HepG2 (cell line): Measurements from ENCODE around the gene SPTSSA. TPM values are rescaled to one million over a fixed set of nuclear protein-coding genes. Genes with fewer than 3 reads are reported as not detected.

ENCODE experiments used
- ATAC-seq: fragments of 200-7000 bp; cut with Tn5 transposase; 3 replicates; pipeline ENCODE4 v1.9.1; 2020; ENCODE audit warnings: mild to moderate bottlenecking, moderate library complexity
- BruUV-seq: library from RNA; stranded (reverse); fragments of 400-500 nt; replicated peaks from 2 replicates; lab custom pipeline; 2021; lab: Mats Ljungman, UMichigan
- CTCF ChIA-PET: fragments of 300-600 bp; formaldehyde crosslinking; extraction: SDS; loops from one replicate; lab custom pipeline; 2021; ENCODE audit warnings: low total read pairs, inconsistent platforms, low intra/inter-chr PET ratio; lab: Yijun Ruan, JAX
- POLR2A ChIA-PET: fragments of 350-600 bp; sonication (Branson Sonifier 250); formaldehyde crosslinking; loops from one replicate; lab custom pipeline; 2020; ENCODE audit warnings: antibody characterized with exemption, inconsistent platforms; lab: Yijun Ruan, JAX
- DNase-seq: peaks from one replicate; pipeline ENCODE4 v3.0.0-alpha.2; 2015; ENCODE audit warnings: low spot score
- FAIRE-seq: peaks from 3 replicates; lab custom pipeline; 2011; peaks lifted over from hg19 to GRCh38; lab: Jason Lieb, UNC
- H2AFZ ChIP-seq: one replicate; pipeline ENCODE4 v1.6.1; 2011; ENCODE audit warnings: low read length, inconsistent platforms
- H3K27ac ChIP-seq: fragments of 300-600 bp; 3 replicates; pipeline ENCODE4 v1.8.0; 2011; ENCODE audit warnings: mixed run types, mild to moderate bottlenecking, mixed read lengths, low read length, inconsistent platforms; ENCODE audit not compliant: insufficient read depth; ENCODE audit errors: extremely low read length
- H3K27me3 ChIP-seq, 2 experiments: fragments of 200-600 bp in 1 of 2; 2 replicates in 1 of 2; 3 replicates in 1 of 2; pipeline versions ENCODE4 v1.6.0 to v1.8.0; 2011; ENCODE audit warnings: low read length in 2 of 2, mild to moderate bottlenecking in 2 of 2, moderate library complexity in 2 of 2, inconsistent platforms in 1 of 2; ENCODE audit not compliant: insufficient read depth in 2 of 2, control insufficient read depth in 1 of 2
- H3K36me3 ChIP-seq, 2 experiments: fragments of 200-600 bp in 1 of 2; replicated peaks in 1 of 2; 2 replicates in 1 of 2; 3 replicates in 1 of 2; pipeline versions ENCODE4 v1.5.1 to v1.8.0; 2011; ENCODE audit warnings: low read length in 2 of 2, inconsistent platforms in 1 of 2; ENCODE audit not compliant: insufficient read depth in 2 of 2, control insufficient read depth in 1 of 2
- H3K4me1 ChIP-seq: 2 replicates; pipeline ENCODE4 v1.5.1; 2012; ENCODE audit warnings: low read length, inconsistent platforms; ENCODE audit not compliant: insufficient read depth
- H3K4me2 ChIP-seq: 2 replicates; pipeline ENCODE4 v1.6.0; 2011; ENCODE audit warnings: low read depth, low read length, inconsistent platforms
- H3K4me3 ChIP-seq, 3 experiments: fragments of 200-600 bp in 1 of 3; sonication (generic), shearing (Covaris generic) in 1 of 3; replicated peaks in 1 of 3; 2 replicates each; pipeline ENCODE4 v1.5.1; 2011 to 2016; ENCODE audit warnings: low read length in 3 of 3, inconsistent platforms in 2 of 3, low read depth in 2 of 3, mild to moderate bottlenecking in 2 of 3, control low read depth in 1 of 3, mixed read lengths in 1 of 3; ENCODE audit not compliant: insufficient read depth in 1 of 3
- H3K79me2 ChIP-seq: one replicate; pipeline ENCODE4 v1.6.1; 2011; ENCODE audit warnings: low read length, inconsistent platforms; ENCODE audit not compliant: insufficient read depth
- H3K9ac ChIP-seq: 2 replicates; pipeline ENCODE4 v1.6.0; 2011; ENCODE audit warnings: mild to moderate bottlenecking, low read depth, low read length, inconsistent platforms; ENCODE audit not compliant: insufficient read depth
- H3K9me3 ChIP-seq: 2 replicates; pipeline ENCODE4 v1.5.1; 2012; ENCODE audit warnings: mild to moderate bottlenecking, low read length
- H4K20me1 ChIP-seq: 2 replicates; pipeline ENCODE4 v1.6.0; 2011; ENCODE audit warnings: inconsistent platforms, mild to moderate bottlenecking, low read length, moderate library complexity; ENCODE audit not compliant: insufficient read depth
- MAFF ChIP-seq: IDR thresholded peaks from 2 replicates; pipeline ENCODE4 v1.6.1; 2011; ENCODE audit warnings: low read depth, low read length, improper control_type of control experiment
- MXD1 ChIP-seq: sonication (generic); formaldehyde crosslinking; IDR thresholded peaks from 2 replicates; pipeline ENCODE4 v1.4.0; 2020; ENCODE audit warnings: mild to moderate bottlenecking, missing genetic modification reagents
- NKX3-1 ChIP-seq: sonication (generic); formaldehyde crosslinking; IDR thresholded peaks from 2 replicates; pipeline ENCODE4 v1.5.0; 2020; ENCODE audit warnings: missing genetic modification reagents
- TCF12 ChIP-seq, 2 experiments: fragments of 450-650 bp in 1 of 2; sonication (generic) in 1 of 2; formaldehyde crosslinking in 1 of 2; IDR thresholded peaks; 2 replicates each; pipeline versions ENCODE4 v1.6.1 to v1.8.0; 2017 to 2022; ENCODE audit warnings: antibody characterized with exemption in 1 of 2, mild to moderate bottlenecking in 1 of 2, missing genetic modification reagents in 1 of 2, moderate library complexity in 1 of 2
- TFE3 ChIP-seq: IDR thresholded peaks from 2 replicates; pipeline ENCODE4 v1.6.1; 2016
- ZSCAN25 ChIP-seq: sonication (generic); formaldehyde crosslinking; IDR thresholded peaks from 2 replicates; pipeline ENCODE4 v1.8.0; 2022; ENCODE audit warnings: mild to moderate bottlenecking, missing genetic modification reagents
- WGBS: methylation state at CpG from one replicate; pipeline ENCODE4 v1.1.6; 2017; ENCODE audit warnings: low lambda C conversion rate; 5-methylcytosine and 5-hydroxymethylcytosine counted together
- in situ Hi-C: cut with HindIII; loops from 2 replicates; pipeline ENCODE4 v1.10.0; 2017; ENCODE audit warnings: low pct_unique_long_range_greater_than_20kb; ENCODE audit not compliant: extremely low pct_ligation_motif_present
- intact Hi-C: fragments of 100-400 bp; cut with micrococcal nuclease; formaldehyde crosslinking; loops from one replicate; pipeline ENCODE4 v1.10.0; 2022; ENCODE audit not compliant: unreplicated experiment
- polyA plus RNA-seq, 8 experiments: library from polyadenylated mRNA; depleted of rRNA in 3 of 8; stranded (reverse) in 7 of 8; unstranded in 1 of 8; fragments of >200 nt; fragmentation: Illumina TruSeq in 4 of 8; extraction: Trizol in 4 of 8; gene quantifications; 2 replicates each; pipeline versions ENCODE4 v1.2.1 to v1.2.3, GENCODE V29; 2011 to 2016; ENCODE audit warnings: low read depth in 4 of 8, missing spikeins in 1 of 8, mixed read lengths in 1 of 8; ENCODE audit not compliant: insufficient read depth in 1 of 8
- total RNA-seq, 5 experiments: library from RNA; depleted of rRNA; stranded (reverse); fragments of >200 nt; fragmentation: Illumina TruSeq; extraction: Trizol; gene quantifications; 2 replicates each; pipeline ENCODE4 v1.2.3, GENCODE V29; 2016; ENCODE audit warnings: low read depth in 1 of 5
- TF ChIP-seq, protein P1 (sequence below): sonication (generic); formaldehyde crosslinking; IDR thresholded peaks from 2 replicates; pipeline ENCODE4 v1.4.0; 2020; ENCODE audit warnings: missing genetic modification reagents, borderline replicate concordance
- TF ChIP-seq, protein P2 (sequence below), 2 experiments: sonication (generic) in 1 of 2; formaldehyde crosslinking in 1 of 2; IDR thresholded peaks; 2 replicates each; pipeline versions ENCODE4 v1.6.1 to v1.9.0; 2014 to 2022; ENCODE audit warnings: antibody characterized with exemption in 1 of 2, borderline replicate concordance in 1 of 2, inconsistent platforms in 1 of 2, low read depth in 1 of 2, missing genetic modification reagents in 1 of 2

Gene SPTSSA
- total and polyA plus RNA-seq, 2 of the 13 experiments (the other 11 are each of a cell fraction or from before 2014, with no cell fraction given): 19.1 to 86.1 TPM

GRCh38 chr14:34466691-34467090 is 4.7 kb upstream of the SPTSSA start (continued):
- TF ChIP-seq TFE3: no peak

- H3K4me1 ChIP-seq: peaks cover 75% of the 10 kb centered on the region
- peak overlapping the region; percentile 55 for H3K4me2 ChIP-seq
- DNase-seq (peak; percentile 54), ATAC-seq (no peak), FAIRE-seq (no peak)
- H3K4me3 ChIP-seq: peak overlapping the region in 1 of 3 experiments; percentile 0; a peak in 1 of 6 replicates
- H3K27ac ChIP-seq: no peak overlapping the region
- H4K20me1 ChIP-seq: peaks cover 13% of the 10 kb centered on the region
- peaks cover 14% of the 10 kb centered on the region for H3K79me2 ChIP-seq
- in situ Hi-C loops: loop anchor here (25.0 kb wide), 1 partner anchor 428 kb away; no protein-coding TSS in a partner anchor
- CTCF ChIA-PET: no interaction called here
- no TSS peak for BruUV-seq
- no peaks in the 10 kb centered on the region for H3K9me3 ChIP-seq
- intact Hi-C loops: loop anchor here (10.0 kb wide), 2 partner anchors 440 to 520 kb away; partner anchors contain the start of gene SRP54
- H3K27me3 ChIP-seq: no peaks in the 10 kb centered on the region; a peak in 1 of 5 replicates
- 38% methylated on average over 2 of the region's 2 CpGs for WGBS
- POLR2A ChIA-PET: interaction anchor here (1.2 to 2.5 kb wide), 5 partner anchors 14 to 133 kb away, joined by 3 to 14 read pairs (median 6); no protein-coding TSS in a partner anchor
- H3K36me3 ChIP-seq: no peaks in the 10 kb centered on the region
- H3K9ac ChIP-seq: no peak overlapping the region; the same call in 1 of the 2 replicates
- peak overlapping the region; percentile 43 for H2AFZ ChIP-seq
- TF ChIP-seq TCF12 (IDR thresholded peaks at IDR 0.05) (no peak), TCF12 (CRISPR knock-in tag; IDR thresholded peaks at IDR 0.05) (no peak), ZSCAN25 (CRISPR knock-in tag) (no peak), MXD1 (CRISPR knock-in tag) (no peak), NKX3-1 (CRISPR knock-in tag) (no peak), MAFF (peak; percentile 100)
- TF ChIP-seq, protein P1, sequence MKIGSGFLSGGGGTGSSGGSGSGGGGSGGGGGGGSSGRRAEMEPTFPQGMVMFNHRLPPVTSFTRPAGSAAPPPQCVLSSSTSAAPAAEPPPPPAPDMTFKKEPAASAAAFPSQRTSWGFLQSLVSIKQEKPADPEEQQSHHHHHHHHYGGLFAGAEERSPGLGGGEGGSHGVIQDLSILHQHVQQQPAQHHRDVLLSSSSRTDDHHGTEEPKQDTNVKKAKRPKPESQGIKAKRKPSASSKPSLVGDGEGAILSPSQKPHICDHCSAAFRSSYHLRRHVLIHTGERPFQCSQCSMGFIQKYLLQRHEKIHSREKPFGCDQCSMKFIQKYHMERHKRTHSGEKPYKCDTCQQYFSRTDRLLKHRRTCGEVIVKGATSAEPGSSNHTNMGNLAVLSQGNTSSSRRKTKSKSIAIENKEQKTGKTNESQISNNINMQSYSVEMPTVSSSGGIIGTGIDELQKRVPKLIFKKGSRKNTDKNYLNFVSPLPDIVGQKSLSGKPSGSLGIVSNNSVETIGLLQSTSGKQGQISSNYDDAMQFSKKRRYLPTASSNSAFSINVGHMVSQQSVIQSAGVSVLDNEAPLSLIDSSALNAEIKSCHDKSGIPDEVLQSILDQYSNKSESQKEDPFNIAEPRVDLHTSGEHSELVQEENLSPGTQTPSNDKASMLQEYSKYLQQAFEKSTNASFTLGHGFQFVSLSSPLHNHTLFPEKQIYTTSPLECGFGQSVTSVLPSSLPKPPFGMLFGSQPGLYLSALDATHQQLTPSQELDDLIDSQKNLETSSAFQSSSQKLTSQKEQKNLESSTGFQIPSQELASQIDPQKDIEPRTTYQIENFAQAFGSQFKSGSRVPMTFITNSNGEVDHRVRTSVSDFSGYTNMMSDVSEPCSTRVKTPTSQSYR (CRISPR knock-in tag): 0 out of 2 replicates have a peak, but pooled peaks have one; percentile 2
- TF ChIP-seq, protein P2, sequence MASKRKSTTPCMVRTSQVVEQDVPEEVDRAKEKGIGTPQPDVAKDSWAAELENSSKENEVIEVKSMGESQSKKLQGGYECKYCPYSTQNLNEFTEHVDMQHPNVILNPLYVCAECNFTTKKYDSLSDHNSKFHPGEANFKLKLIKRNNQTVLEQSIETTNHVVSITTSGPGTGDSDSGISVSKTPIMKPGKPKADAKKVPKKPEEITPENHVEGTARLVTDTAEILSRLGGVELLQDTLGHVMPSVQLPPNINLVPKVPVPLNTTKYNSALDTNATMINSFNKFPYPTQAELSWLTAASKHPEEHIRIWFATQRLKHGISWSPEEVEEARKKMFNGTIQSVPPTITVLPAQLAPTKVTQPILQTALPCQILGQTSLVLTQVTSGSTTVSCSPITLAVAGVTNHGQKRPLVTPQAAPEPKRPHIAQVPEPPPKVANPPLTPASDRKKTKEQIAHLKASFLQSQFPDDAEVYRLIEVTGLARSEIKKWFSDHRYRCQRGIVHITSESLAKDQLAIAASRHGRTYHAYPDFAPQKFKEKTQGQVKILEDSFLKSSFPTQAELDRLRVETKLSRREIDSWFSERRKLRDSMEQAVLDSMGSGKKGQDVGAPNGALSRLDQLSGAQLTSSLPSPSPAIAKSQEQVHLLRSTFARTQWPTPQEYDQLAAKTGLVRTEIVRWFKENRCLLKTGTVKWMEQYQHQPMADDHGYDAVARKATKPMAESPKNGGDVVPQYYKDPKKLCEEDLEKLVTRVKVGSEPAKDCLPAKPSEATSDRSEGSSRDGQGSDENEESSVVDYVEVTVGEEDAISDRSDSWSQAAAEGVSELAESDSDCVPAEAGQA (IDR thresholded peaks at IDR 0.05; ENCODE audit: low read depth): no peak
- TF ChIP-seq, protein P2 (CRISPR knock-in tag; IDR thresholded peaks at IDR 0.05; ENCODE audit: borderline replicate concordance): no peak
Observed at GRCh38 chr14:34465069-34465859, 3.2 kb upstream of the SPTSSA start.
